Measurements from ENCODE around the gene TMEM140.

The TMEM140 gene

DNA sequence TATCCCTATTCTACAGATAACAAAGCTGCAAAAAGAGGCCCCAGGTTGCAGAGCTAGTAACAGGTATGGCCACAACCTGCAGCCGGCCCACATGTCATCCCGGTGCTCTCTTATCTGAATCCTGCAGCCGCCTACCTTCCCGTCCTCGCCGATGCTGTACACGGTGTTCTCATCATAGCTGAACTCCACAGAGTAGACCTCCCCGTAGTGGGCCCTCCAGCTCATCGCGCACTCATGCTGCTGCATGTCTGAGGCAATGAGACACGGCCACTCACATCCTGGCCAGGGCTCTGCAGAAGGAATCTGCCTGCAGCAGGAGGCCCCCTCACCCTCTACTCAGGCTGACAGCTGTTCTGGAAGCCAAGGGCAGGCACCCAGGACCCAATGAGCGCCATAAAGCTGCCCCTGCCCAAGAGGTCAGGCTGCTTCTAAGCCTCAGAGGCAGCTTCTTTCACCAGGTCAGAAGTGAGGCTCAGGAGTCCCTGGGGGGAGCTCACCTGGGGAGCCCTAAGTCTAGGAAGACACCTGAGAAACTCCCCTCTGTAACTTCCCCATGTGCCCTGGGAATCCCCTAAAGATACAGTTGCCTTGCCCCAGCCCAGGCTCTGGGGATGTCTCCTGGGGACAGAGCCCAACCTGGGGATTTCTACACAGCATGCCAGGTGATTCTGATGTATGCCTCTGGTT, 40.6 kb downstream of the TMEM140 start:
- TF ChIP-seq, protein P1, sequence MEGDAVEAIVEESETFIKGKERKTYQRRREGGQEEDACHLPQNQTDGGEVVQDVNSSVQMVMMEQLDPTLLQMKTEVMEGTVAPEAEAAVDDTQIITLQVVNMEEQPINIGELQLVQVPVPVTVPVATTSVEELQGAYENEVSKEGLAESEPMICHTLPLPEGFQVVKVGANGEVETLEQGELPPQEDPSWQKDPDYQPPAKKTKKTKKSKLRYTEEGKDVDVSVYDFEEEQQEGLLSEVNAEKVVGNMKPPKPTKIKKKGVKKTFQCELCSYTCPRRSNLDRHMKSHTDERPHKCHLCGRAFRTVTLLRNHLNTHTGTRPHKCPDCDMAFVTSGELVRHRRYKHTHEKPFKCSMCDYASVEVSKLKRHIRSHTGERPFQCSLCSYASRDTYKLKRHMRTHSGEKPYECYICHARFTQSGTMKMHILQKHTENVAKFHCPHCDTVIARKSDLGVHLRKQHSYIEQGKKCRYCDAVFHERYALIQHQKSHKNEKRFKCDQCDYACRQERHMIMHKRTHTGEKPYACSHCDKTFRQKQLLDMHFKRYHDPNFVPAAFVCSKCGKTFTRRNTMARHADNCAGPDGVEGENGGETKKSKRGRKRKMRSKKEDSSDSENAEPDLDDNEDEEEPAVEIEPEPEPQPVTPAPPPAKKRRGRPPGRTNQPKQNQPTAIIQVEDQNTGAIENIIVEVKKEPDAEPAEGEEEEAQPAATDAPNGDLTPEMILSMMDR (IDR thresholded peaks at IDR 0.05; ENCODE audit: low read depth, low read length), result no peak
- no peak overlapping the region for H3K4me3 ChIP-seq (ENCODE audit: low read depth, low read length)

DNA sequence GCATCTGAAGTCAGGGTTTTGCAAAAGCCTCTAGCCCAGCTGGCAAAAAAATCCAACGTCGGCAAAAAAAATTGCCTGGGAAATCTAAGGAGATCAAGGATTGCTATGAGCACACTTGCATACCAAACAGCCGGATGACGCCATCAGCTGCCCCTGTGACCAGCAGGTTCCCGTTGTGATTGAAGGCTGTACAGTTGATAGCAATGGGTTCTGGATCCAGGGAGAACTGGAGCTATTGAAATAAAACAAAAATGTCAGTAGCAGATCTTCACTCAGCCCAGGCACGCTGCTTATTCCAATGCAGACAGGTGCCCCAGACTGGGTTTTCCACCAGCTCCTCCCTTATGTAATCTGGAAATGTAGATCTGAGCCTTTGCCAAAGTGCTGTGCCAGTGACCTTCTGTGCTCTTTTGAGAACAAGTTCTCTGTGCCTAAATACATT, 41.4 kb downstream of the TMEM140 start:
- TF ChIP-seq, protein P1 (IDR thresholded peaks at IDR 0.05; ENCODE audit: low read depth, low read length), result no peak
- H3K4me3 ChIP-seq (ENCODE audit: low read depth, low read length), result no peak overlapping the region

DNA sequence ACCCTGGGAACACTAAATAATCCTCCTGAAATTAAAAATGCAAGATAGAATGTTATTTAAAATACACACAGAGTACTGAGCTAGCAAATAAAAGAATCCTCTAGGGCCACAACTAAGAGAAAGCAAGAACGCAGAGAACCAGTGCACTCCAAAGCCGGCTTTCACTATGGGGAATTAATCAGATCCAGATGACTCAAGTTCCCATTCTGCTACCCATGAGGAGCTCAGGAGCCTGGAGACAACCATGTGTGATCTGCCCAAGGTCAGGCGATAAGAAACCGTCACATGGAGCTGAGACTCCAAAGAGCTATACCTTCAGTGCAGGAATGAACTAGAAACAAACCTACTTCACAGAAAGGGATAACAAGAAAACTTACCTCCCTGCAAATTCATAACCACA, 42.1 kb downstream of the TMEM140 start:
- TF ChIP-seq, protein P1 (IDR thresholded peaks at IDR 0.05; ENCODE audit: low read depth, low read length), result no peak
- no peak overlapping the region for H3K4me3 ChIP-seq (ENCODE audit: low read depth, low read length)

DNA sequence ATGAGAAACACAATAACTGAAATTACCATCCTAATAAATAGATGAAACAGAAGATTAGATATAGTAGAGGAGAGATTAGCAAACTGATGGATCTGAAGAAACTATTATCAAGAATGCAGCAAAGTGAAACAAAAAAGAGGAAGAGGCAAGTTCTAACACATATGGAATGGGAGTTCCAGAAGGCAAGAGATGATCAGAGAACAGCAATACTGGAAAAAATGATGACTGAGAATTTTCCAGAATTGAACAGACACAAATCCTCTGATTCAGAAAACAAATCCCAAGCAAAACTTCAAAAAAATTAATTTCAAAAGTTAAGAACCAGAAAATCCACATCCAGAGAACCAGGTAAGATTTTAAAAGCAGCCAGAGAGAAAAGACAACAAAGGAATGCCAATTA, 42.8 kb downstream of the TMEM140 start:
- H3K4me3 ChIP-seq (ENCODE audit: low read depth, low read length), result no peak overlapping the region
- TF ChIP-seq, protein P1 (IDR thresholded peaks at IDR 0.05; ENCODE audit: low read depth, low read length), result no peak

DNA sequence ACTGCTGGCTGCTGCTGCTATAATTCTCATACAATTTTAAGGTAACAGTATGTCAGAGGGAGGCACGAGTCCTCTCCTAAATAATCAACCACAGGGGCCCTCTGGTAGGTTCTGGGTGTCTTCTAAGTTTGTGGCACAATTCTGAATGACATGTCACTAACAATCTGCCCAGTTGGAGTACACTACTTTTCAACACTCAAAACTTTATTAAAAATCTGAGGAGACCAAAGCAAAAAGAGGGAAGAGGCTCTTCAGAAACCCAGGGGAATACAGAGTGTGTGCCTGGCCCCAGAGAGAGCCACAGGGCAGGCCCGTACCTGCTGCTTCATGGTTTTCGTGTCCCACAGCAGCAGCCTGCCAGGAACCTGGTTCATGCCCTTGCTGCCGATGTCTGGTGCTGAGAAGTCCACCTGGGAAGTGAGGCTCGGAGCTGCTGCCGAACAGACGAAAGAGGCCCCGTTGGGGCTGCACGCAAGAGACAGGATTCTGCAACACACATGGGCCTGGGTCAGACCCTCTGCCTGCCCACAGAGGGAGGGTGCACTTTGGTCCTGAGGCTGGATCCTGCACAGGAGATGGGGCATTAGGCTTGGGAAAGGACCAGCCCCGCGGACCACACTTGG, 45.2 kb downstream of the TMEM140 start:
- H3K4me3 ChIP-seq (ENCODE audit: low read depth, low read length), result no peak overlapping the region
- TF ChIP-seq, protein P1 (IDR thresholded peaks at IDR 0.05; ENCODE audit: low read depth, low read length), result no peak

DNA sequence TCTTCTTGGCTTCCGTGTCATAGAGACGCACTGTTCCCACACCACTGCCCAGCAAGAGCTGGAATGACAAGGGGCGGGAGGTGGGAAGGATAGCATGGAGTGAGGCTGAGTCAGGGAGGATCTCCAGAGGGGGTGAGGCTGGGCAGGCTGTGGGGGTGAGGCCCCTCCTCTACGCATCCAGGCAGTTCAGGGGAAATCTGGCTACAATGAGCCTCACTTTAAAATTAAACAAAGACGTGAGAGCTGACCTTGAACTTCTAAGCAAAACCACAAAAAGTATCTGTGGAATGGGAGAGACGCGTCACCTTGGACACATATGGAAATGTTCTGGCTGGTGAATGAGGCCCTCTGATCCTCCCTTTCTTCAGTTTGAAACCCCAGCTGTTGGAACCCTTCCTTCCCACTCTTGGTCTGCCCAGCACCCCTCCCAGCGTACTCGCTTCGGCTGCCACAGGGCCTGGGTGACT, 45.8 kb downstream of the TMEM140 start:
- no peak overlapping the region for H3K4me3 ChIP-seq (ENCODE audit: low read depth, low read length)
- TF ChIP-seq, protein P1 (IDR thresholded peaks at IDR 0.05; ENCODE audit: low read depth, low read length), result no peak

DNA sequence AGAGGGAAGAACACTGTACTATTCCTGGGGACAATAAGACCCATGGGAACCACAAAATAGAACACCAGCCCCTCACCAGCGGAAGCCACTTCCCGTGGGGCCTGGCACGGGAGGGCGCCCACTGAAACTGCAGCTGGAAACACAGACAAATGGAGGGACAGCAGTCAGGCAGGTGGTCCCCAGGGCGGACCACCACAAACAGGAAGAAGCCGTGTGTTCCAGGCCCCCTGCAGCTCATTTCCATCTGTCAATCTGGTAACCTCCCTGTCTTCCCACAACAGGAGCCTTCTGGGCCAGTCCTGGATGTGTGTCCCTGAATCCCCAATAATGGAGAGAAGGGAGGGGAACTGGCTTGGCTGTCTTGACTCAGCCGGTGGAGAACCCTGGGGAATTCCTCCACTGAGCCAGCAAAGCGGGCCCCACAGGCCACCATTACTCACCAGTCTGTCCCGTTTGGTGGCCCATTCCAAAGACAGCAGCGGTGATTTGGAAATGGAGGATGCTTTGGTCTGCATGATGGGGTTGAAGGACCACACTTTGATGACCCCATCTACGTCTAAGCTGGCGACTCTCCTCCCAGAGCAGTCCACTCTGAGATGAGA, 46.7 kb downstream of the TMEM140 start:
- H3K4me3 ChIP-seq (ENCODE audit: low read depth, low read length), result no peak overlapping the region
- TF ChIP-seq, protein P1 (IDR thresholded peaks at IDR 0.05; ENCODE audit: low read depth, low read length), result no peak

Measured in WI38 (cell line).